Renal pelvis (tissue), 12 donors: ENCODE results near the gene SLC29A4. TPM values are rescaled to one million over a fixed set of nuclear protein-coding genes. Genes with fewer than 3 reads are reported as not detected.
"Not testable (repeated sequence)": the region's sequence is repeated elsewhere in the genome, so short reads cannot be mapped to it uniquely, and the experiment has no call there.

Experiments
- DNase-seq: peaks from one replicate; pipeline ENCODE4 v3.0.0-alpha.2; 2013
- long read RNA-seq, 16 experiments: transcript quantifications; one replicate each; lab custom pipeline, GENCODE V29; 2026
- polyA plus RNA-seq, 3 donors: library from polyadenylated mRNA; unstranded; fragments of 120-200 nt; gene quantifications; one replicate each; pipeline ENCODE4 v1.2.1, GENCODE V29; 2013; ENCODE audit not compliant: insufficient read length in 3 of 3

The SLC29A4 gene
- polyA plus RNA-seq: 10 to 100 TPM; 26.3 to 33.8 (median 27.2) TPM
- long read RNA-seq, donor 1, full-length matches to known transcripts: 5 of 5 reads
- long read RNA-seq, donor 1, partial matches to known transcripts: 0 of 5 reads
- long read RNA-seq, donor 1, other reads (novel, unspliced or antisense): 0 of 5 reads
- long read RNA-seq, donor 2, full-length matches to known transcripts: 6 of 6 reads
- long read RNA-seq, donor 2, partial matches to known transcripts: 0 of 6 reads
- long read RNA-seq, donor 2, other reads (novel, unspliced or antisense): 0 of 6 reads
- long read RNA-seq, donor 3, partial matches to known transcripts: 0 of 2 reads
- long read RNA-seq, donor 3, other reads (novel, unspliced or antisense): 0 of 2 reads
- long read RNA-seq, donor 4, full-length matches to known transcripts: 2 of 7 reads
- long read RNA-seq, donor 4, partial matches to known transcripts: 5 of 7 reads
- long read RNA-seq, donor 4, other reads (novel, unspliced or antisense): 0 of 7 reads
- long read RNA-seq, donor 5, partial matches to known transcripts: 0 of 1 reads
- long read RNA-seq, donor 5, other reads (novel, unspliced or antisense): 0 of 1 reads
- long read RNA-seq, donor 6, full-length matches to known transcripts: 1 of 46 reads
- long read RNA-seq, donor 6, partial matches to known transcripts: 45 of 46 reads
- long read RNA-seq, donor 6, other reads (novel, unspliced or antisense): 0 of 46 reads
- long read RNA-seq, donor 7, full-length matches to known transcripts: 6 of 74 reads
- long read RNA-seq, donor 7, partial matches to known transcripts: 68 of 74 reads
- long read RNA-seq, donor 7, other reads (novel, unspliced or antisense): 0 of 74 reads
- long read RNA-seq, donor 8: 0 reads
- long read RNA-seq, donor 9, full-length matches to known transcripts: 3 of 3 reads
- long read RNA-seq, donor 9, partial matches to known transcripts: 0 of 3 reads
- long read RNA-seq, donor 9, other reads (novel, unspliced or antisense): 0 of 3 reads
- long read RNA-seq, donor 10, full-length matches to known transcripts: 6 of 6 reads
- long read RNA-seq, donor 10, partial matches to known transcripts: 0 of 6 reads
- long read RNA-seq, donor 10, other reads (novel, unspliced or antisense): 0 of 6 reads
- long read RNA-seq, donor 11, partial matches to known transcripts: 18 of 19 reads
- long read RNA-seq, donor 11, other reads (novel, unspliced or antisense): 0 of 19 reads
- long read RNA-seq, donor 12, full-length matches to known transcripts: 5 of 48 reads
- long read RNA-seq, donor 12, partial matches to known transcripts: 43 of 48 reads
- long read RNA-seq, donor 12, other reads (novel, unspliced or antisense): 0 of 48 reads
- long read RNA-seq, donor 13, partial matches to known transcripts: 47 of 47 reads
- long read RNA-seq, donor 13, other reads (novel, unspliced or antisense): 0 of 47 reads
- long read RNA-seq, donor 14, full-length matches to known transcripts: 2 of 240 reads
- long read RNA-seq, donor 14, partial matches to known transcripts: 238 of 240 reads
- long read RNA-seq, donor 14, other reads (novel, unspliced or antisense): 0 of 240 reads
- long read RNA-seq, donor 15, full-length matches to known transcripts: 1 of 1 reads
- long read RNA-seq, donor 15, partial matches to known transcripts: 0 of 1 reads
- long read RNA-seq, donor 15, other reads (novel, unspliced or antisense): 0 of 1 reads
- long read RNA-seq, donor 16, full-length matches to known transcripts: 5 of 39 reads
- long read RNA-seq, donor 16, partial matches to known transcripts: 34 of 39 reads
- long read RNA-seq, donor 16, other reads (novel, unspliced or antisense): 0 of 39 reads

DNA sequence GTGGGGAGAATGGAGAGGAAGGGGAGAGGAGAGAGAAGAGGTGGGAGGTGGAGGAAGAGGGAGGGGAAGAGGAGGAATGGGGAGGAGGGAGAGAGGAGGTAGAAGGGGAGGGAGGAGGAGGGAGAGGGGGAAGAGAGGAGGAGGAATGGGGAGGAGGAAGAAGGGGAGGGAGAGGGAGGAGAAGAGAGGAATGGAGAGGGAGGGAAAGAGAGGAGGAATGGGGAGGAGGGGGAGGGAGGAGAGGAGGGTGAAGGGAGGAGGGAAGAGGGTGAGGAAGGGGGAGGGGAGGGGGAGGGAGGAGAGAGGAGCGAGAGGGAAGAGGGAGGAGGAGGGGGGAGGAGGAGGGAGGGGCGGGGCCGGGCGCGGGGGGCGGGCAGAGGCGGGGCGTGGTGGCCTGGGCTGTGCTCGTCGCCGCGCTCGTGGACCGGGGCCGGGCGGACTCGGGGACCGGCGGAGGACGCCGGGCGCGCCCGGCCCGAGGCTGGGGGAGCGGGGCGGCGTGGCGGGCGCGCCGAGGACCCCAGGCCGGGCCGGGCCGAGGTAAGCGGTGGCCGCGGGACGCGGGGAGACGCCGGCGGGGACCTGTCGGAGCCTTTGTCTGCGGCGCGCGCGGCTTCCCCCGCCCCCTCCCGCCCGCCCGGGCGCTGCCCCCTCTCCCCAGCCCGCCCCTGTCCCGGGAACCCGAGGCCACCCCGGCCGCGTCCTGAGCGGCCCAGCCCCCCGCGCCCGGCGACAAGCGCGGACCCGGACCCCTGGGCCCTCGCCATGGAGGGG lies at the start of gene SLC29A4:
SLC29A4 (plus strand) TSS at position 401 of the 774 bp plus-strand sequence. CDS start 4,874 bp downstream, outside the sequence.
- no peak for DNase-seq

DNA sequence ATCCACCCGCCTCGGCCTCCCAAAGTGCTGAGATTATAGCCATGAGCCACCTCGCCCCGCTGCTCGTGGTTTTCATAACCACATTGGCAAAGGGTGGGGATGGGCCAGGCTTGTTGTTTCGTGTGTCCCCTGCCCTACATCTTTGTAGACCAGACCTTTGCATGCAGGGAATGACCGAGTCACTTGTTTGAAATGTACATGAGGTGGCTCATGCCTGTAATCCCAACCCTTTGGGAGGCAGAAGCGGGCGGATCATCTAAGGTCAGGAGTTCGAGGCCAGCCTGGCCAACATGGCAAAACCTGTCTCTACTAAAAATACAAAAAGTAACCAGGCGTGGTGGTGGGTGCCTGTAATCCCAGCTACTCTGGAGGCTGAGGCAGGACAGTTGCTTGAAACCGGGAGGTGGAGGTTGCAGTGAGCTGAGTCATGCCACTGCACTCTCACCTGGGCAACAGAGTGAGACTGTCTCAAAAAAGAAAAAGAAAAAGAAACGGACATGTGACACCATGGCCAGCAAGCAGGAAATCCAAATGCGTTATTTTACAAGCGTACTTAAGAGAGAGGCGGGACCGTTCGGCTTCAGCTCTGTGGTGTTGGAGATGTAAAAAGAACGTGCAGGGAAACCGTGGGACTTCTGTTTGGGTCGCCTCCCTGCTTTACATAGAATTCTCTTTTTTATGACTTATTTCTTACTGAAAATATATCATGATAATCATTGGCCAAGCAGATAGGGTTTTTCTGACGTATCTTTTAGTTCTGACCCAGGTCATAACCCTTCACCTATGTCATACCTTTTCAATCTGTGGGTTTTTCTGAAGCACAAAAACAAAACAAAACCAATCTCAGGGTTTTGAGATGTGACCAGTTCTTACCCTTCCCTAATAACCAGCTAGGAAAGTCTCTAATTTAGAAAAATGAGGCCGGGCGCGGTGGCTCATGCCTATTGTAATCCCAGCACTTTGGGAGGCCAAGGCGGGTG lies 47.6 kb upstream of the SLC29A4 start:
- no peak for DNase-seq

DNA sequence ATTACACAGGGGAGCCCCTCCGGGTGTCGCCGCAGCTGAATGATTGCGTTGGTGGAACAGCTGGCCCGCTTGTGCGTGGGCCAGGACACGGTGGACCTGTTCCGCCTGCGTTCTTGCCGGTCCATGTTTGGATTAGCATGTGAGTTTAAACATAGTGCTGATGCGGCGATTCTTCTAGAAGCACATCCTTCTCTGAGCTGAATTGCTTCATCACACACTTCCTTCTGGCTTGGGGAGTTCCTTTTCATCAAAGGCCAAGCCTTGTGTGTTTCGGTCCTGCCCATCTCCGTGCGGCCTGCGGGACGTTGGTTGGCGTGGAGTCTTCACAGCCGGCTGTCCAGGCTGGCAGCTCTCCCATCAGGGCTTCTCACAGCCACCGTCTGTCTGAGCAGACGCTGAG lies 45.5 kb upstream of the SLC29A4 start:
- DNase-seq: no peak

DNA sequence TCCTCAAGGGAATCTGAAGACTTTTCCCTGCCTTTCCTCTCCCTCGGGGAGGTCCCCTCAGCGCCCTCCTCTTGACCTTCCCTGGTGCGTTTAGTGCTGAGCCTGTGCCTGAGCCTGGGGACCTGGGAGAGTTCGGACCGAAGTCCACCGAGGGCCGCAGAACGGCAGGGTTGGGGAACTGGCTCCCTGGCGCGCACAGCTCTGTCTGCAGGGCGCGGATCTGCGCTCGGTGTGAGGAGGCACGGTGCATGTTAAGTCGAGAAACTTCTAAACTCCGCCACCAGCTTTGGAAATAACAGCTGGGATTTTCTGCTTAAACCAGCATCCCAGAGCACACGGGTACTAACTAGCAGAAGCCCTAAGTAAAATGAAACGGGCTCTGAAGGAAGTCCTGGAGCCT lies 44.2 kb upstream of the SLC29A4 start:
- DNase-seq: no peak

- DNase-seq: no peak
These were observed 39.5 kb upstream of the SLC29A4 start for GRCh38 chr7:5243261-5243660.

DNA sequence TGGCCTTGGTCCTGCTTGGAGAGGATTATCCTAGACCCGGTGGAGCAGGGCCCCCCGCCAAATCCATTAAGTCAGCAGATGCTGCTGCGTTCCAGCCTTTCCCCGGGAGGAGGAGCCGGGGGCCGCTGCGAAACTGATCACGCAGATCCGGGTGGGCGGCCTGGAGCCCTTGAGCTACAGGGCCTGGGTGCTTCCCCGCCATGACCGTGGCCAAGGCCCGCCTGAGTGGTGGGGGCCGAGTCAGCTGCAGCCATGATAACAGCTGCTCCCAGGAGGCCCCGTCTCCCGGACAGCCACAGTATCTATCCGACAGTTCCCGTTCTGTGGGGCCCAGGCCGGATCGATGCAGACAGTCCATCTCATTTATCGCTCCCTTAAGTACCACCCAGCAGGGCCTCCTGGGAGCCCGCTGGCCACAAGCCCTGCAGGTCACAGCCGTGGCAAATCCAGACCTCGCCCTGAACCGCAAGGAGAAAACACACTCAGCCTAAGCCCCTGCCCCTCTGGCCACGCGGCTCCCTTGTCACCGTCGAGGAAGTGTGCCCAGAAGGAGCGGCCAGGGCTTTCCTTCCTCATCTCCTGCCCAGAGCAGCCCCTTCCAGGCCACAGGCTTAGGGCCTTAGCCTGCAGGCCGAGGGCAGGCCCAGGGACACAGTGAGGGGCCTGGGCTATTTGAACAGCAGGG lies 34.4 kb upstream of the SLC29A4 start:
- no peak for DNase-seq

DNA sequence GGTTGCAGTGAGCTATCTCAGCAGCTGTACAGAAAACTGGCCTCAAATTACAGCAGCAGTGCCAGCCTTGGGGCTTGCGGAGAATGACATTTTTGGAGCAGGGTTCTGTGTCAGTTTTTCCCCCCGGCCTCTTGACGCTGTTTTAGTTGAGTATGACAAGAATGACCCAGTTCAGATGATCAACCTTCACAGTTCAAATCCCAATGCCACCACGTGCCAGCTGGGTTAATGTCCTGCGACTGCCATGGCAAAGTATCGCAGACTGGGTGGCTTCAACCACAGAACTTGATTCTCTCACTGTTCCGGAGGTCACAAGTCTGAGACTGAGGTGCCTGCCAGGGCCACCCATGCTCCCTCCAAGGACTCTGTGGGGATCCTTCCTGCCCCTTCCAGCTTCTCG lies 32.0 kb upstream of the SLC29A4 start:
- DNase-seq: not testable (repeated sequence)

- not testable (repeated sequence) for DNase-seq
These were observed 29.2 kb upstream of the SLC29A4 start for GRCh38 chr7:5253529-5253928.

DNA sequence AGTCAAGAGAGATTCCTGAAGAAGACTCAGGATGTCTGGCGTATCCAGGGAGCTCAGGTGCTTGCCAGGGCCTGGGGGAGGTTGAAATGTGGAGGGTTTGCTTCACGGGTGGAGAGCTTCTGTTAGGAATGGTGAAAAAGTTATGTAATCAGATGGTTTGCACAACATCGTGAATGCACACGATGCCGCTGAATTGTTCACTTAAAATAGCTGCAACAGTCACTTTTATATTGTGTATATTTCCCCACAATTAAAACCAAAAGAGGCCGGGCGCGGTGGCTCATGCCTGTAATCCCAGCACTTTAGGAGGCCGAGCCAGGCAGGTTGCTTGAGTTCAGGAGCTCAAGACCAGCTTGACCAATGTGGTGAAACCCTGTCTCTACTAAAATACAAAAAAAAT lies 28.4 kb upstream of the SLC29A4 start:
- DNase-seq: not testable (repeated sequence)

DNA sequence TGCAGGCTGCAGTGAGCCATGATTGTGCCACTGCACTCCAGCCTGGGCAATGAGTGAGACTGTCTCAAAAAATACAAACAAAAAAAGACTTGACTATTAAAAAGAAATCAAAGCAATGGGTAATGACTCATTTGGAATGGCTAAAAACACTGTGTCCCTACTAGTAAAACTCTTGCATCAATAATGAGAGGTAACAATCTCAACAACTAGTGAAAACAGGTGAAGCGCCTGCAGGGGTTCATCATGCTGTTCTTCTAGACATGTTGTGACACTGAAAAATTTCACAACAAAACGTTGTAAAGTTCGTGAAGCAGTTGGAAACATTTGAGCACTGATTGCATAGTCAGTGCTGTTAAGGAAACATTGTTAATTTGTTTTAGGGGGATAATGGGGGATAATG lies 26.9 kb upstream of the SLC29A4 start:
- no peak for DNase-seq

GRCh38 chr7:5260530-5261068 lies 22.1 kb upstream of the SLC29A4 start:
- not testable (repeated sequence) for DNase-seq

- DNase-seq: not testable (repeated sequence)
These were observed 19.7 kb upstream of the SLC29A4 start for GRCh38 chr7:5263066-5263465.

DNA sequence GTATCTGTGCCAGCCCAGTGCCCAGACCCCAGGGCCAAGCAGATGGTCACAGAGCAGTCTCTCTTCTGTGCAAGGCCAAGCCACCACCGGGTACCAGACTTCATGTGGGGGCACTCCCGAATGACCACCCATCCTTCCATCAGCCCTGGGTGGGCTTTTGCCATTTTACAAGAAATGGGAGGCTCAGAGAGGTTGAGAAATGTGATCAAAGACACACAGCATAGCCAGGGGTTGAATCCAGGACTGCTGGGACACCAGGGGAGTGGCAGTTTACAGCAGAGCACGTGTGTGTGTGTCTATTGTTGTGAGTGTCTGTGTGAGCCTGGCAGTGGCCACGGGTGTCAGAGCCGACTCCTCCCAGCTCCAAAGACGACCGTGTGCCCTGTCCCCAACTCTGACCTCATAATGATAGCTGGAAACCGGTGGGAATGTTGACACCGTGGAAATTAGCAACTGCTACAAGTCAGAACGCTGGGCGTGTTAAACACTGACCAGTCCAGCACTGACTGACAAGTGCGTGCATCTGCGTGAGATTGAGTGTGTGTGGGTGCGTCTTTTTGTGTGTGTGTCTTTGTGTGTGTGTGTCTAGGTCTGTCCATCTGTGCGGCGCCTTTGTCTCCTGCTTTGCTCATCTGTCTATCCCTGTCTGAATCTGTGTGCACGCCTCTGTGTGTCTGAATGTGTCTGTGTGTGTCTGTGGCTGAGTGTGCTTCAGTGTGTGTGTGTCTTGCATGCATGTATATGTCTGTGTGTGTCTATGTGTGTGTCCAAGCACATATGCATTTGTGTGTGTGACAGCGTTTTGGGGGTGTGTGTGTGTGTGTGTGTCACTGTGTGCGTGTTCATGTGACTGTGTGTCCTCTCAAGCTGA lies 17.2 kb upstream of the SLC29A4 start:
- no peak for DNase-seq

- no peak for DNase-seq
These were observed 16.3 kb upstream of the SLC29A4 start for GRCh38 chr7:5266191-5267028.

GRCh38 chr7:5267829-5268228 lies 14.9 kb upstream of the SLC29A4 start:
- not testable (repeated sequence) for DNase-seq
